ENCODE data around the gene BCL10.
A peak's percentile ranks its signal among the peaks of the same experiment; 100 is the strongest.

Gene BCL10

GRCh38 chr1:85245456-85245855, 31.0 kb downstream of the BCL10 start:
- no peak overlapping the region for H2AFZ ChIP-seq (ENCODE audit: low read length)
- H3K79me1 ChIP-seq (ENCODE audit: low read depth, low read length), result no peaks in the 10 kb centered on the region
- H3K4me3 ChIP-seq (ENCODE audit: low read length in 2 of 2), result no peak overlapping the region
- H3K27me3 ChIP-seq (ENCODE audit: control insufficient read depth in 3 of 3, insufficient read depth in 3 of 3, low read depth in 1 of 3, low read length in 3 of 3), result peaks cover 0 to 10% (median 0%) of the 10 kb centered on the region in 3 experiments
- no peak overlapping the region for H3K9ac ChIP-seq (ENCODE audit: low read depth, low read length, poor library complexity)
- H3K18ac ChIP-seq (ENCODE audit: low read length), result no peak overlapping the region
- no peak overlapping the region for H3K4ac ChIP-seq (ENCODE audit: low read length)
- H3K14ac ChIP-seq (ENCODE audit: low read length), result no peak overlapping the region
- peaks cover 0 to 3% of the 10 kb centered on the region in 2 donors for H3K9me3 ChIP-seq (replicated peaks in 1 of 2; ENCODE audit: control insufficient read depth in 2 of 2, insufficient read depth in 1 of 2, low read depth in 1 of 2, low read length in 2 of 2)
- H3K4me1 ChIP-seq (ENCODE audit: control insufficient read depth in 2 of 2, insufficient read depth in 1 of 2, low read depth in 1 of 2, low read length in 2 of 2), result peaks cover 0 to 4% of the 10 kb centered on the region in 2 donors
- no peak overlapping the region for H3K4me2 ChIP-seq (ENCODE audit: insufficient read depth, low read length, poor library complexity, severe bottlenecking)
- no peak overlapping the region for H2BK15ac ChIP-seq (ENCODE audit: low read length)
- no CpG with 5 or more reads among the region's 1 CpG for WGBS, 2 donors (ENCODE audit: extremely low coverage in 2 of 2, insufficient read length in 2 of 2, insufficient replicate concordance in 1 of 2)
- H2AK5ac ChIP-seq (ENCODE audit: low read depth, low read length), result no peak overlapping the region
- no peak overlapping the region for H4K8ac ChIP-seq (ENCODE audit: low read depth, low read length)
- H3K23ac ChIP-seq (ENCODE audit: low read depth, low read length, poor library complexity), result no peak overlapping the region
- no peak overlapping the region for H2BK5ac ChIP-seq (ENCODE audit: low read length)
- DNase-seq (ENCODE audit: low spot score), result no peak
- H2BK12ac ChIP-seq (ENCODE audit: low read length), result no peak overlapping the region
- H2BK120ac ChIP-seq (ENCODE audit: low read depth, low read length), result no peak overlapping the region
- H3K36me3 ChIP-seq (replicated peaks in 1 of 2; ENCODE audit: control insufficient read depth in 2 of 2, insufficient read depth in 2 of 2, low read length in 2 of 2), result peaks cover 0 to under 1% of the 10 kb centered on the region in 2 donors
- H3K27ac ChIP-seq (replicated peaks; ENCODE audit: low read length), result no peak overlapping the region
- no peak overlapping the region for H4K91ac ChIP-seq (ENCODE audit: low read depth, low read length, poor library complexity)

- Histone ChIP-seq H3K79me1 (ENCODE audit: low read depth, low read length) (no peaks in the 10 kb centered on the region), H2AFZ (ENCODE audit: low read length) (peak overlapping the region; percentile 38), H3K14ac (ENCODE audit: low read length) (no peak overlapping the region), H3K4me1 (ENCODE audit: control insufficient read depth in 2 of 2, insufficient read depth in 1 of 2, low read depth in 1 of 2, low read length in 2 of 2) (peaks cover 0 to 5% of the 10 kb centered on the region in 2 donors), H3K36me3 (replicated peaks in 1 of 2; ENCODE audit: control insufficient read depth in 2 of 2, insufficient read depth in 2 of 2, low read length in 2 of 2) (no peaks in the 10 kb centered on the region), H3K4me2 (ENCODE audit: insufficient read depth, low read length, poor library complexity, severe bottlenecking) (no peak overlapping the region), H3K4ac (ENCODE audit: low read length) (no peak overlapping the region), H2BK15ac (ENCODE audit: low read length) (no peak overlapping the region), H2BK5ac (ENCODE audit: low read length) (no peak overlapping the region), H3K23ac (ENCODE audit: low read depth, low read length, poor library complexity) (no peak overlapping the region), H2BK120ac (ENCODE audit: low read depth, low read length) (no peak overlapping the region), H3K9ac (ENCODE audit: low read depth, low read length, poor library complexity) (no peak overlapping the region), H3K9me3 (replicated peaks in 1 of 2; ENCODE audit: control insufficient read depth in 2 of 2, insufficient read depth in 1 of 2, low read depth in 1 of 2, low read length in 2 of 2) (no peaks in the 10 kb centered on the region), H3K27ac (replicated peaks; ENCODE audit: low read length) (peak overlapping the region; percentile 35), H2AK5ac (ENCODE audit: low read depth, low read length) (no peak overlapping the region), H4K91ac (ENCODE audit: low read depth, low read length, poor library complexity) (no peak overlapping the region), H3K4me3 (ENCODE audit: low read length in 2 of 2) (no peak overlapping the region), H3K18ac (ENCODE audit: low read length) (no peak overlapping the region), H3K27me3 (ENCODE audit: control insufficient read depth in 3 of 3, insufficient read depth in 3 of 3, low read depth in 1 of 3, low read length in 3 of 3) (peaks cover 0 to 12% (median 0%) of the 10 kb centered on the region in 3 experiments), H2BK12ac (ENCODE audit: low read length) (no peak overlapping the region), H4K8ac (ENCODE audit: low read depth, low read length) (no peak overlapping the region)
- no peak for DNase-seq (ENCODE audit: low spot score)
- WGBS, 2 donors (ENCODE audit: extremely low coverage in 2 of 2, insufficient read length in 2 of 2, insufficient replicate concordance in 1 of 2), result no CpG with 5 or more reads among the region's 4 CpGs
Observed at GRCh38 chr1:85244271-85245061, 32.0 kb downstream of the BCL10 start.

GRCh38 chr1:85243372-85243771, 33.1 kb downstream of the BCL10 start:
- no peak overlapping the region for H2AFZ ChIP-seq (ENCODE audit: low read length)

GRCh38 chr1:85240643-85241042, 35.8 kb downstream of the BCL10 start:
- Histone ChIP-seq H2AFZ (ENCODE audit: low read length) (no peak overlapping the region), H3K4ac (ENCODE audit: low read length) (no peak overlapping the region), H3K4me3 (ENCODE audit: low read length in 2 of 2) (no peak overlapping the region), H4K91ac (ENCODE audit: low read depth, low read length, poor library complexity) (no peak overlapping the region), H2BK15ac (ENCODE audit: low read length) (no peak overlapping the region), H3K9ac (ENCODE audit: low read depth, low read length, poor library complexity) (no peak overlapping the region), H3K9me3 (replicated peaks in 1 of 2; ENCODE audit: control insufficient read depth in 2 of 2, insufficient read depth in 1 of 2, low read depth in 1 of 2, low read length in 2 of 2) (no peaks in the 10 kb centered on the region), H3K79me1 (ENCODE audit: low read depth, low read length) (no peaks in the 10 kb centered on the region), H2AK5ac (ENCODE audit: low read depth, low read length) (no peak overlapping the region), H3K27ac (replicated peaks; ENCODE audit: low read length) (no peak overlapping the region), H2BK120ac (ENCODE audit: low read depth, low read length) (no peak overlapping the region), H3K14ac (ENCODE audit: low read length) (no peak overlapping the region), H3K23ac (ENCODE audit: low read depth, low read length, poor library complexity) (no peak overlapping the region), H3K36me3 (replicated peaks in 1 of 2; ENCODE audit: control insufficient read depth in 2 of 2, insufficient read depth in 2 of 2, low read length in 2 of 2) (no peaks in the 10 kb centered on the region), H2BK5ac (ENCODE audit: low read length) (no peak overlapping the region), H3K4me2 (ENCODE audit: insufficient read depth, low read length, poor library complexity, severe bottlenecking) (no peak overlapping the region), H2BK12ac (ENCODE audit: low read length) (no peak overlapping the region), H4K8ac (ENCODE audit: low read depth, low read length) (no peak overlapping the region), H3K18ac (ENCODE audit: low read length) (no peak overlapping the region), H3K4me1 (ENCODE audit: control insufficient read depth in 2 of 2, insufficient read depth in 1 of 2, low read depth in 1 of 2, low read length in 2 of 2) (peaks cover 0 to 5% of the 10 kb centered on the region in 2 donors), H3K27me3 (ENCODE audit: control insufficient read depth in 3 of 3, insufficient read depth in 3 of 3, low read depth in 1 of 3, low read length in 3 of 3) (peaks cover 0 to 21% (median 0%) of the 10 kb centered on the region in 3 experiments)
- no CpG with 5 or more reads among the region's 1 CpG for WGBS, 2 donors (ENCODE audit: extremely low coverage in 2 of 2, insufficient read length in 2 of 2, insufficient replicate concordance in 1 of 2)
- DNase-seq (ENCODE audit: low spot score), result no peak

More at GRCh38 chr1:85243372-85243771, 33.1 kb downstream of the BCL10 start:
- H2BK15ac ChIP-seq (ENCODE audit: low read length), result no peak overlapping the region
- peaks cover 0 to 15% (median 0%) of the 10 kb centered on the region in 3 experiments for H3K27me3 ChIP-seq (ENCODE audit: control insufficient read depth in 3 of 3, insufficient read depth in 3 of 3, low read depth in 1 of 3, low read length in 3 of 3)
- H2BK5ac ChIP-seq (ENCODE audit: low read length), result no peak overlapping the region
- no peak overlapping the region for H2BK120ac ChIP-seq (ENCODE audit: low read depth, low read length)
- H3K4me3 ChIP-seq (ENCODE audit: low read length in 2 of 2), result no peak overlapping the region
- no peak for DNase-seq (ENCODE audit: low spot score)
- H3K9ac ChIP-seq (ENCODE audit: low read depth, low read length, poor library complexity), result no peak overlapping the region
- H3K4me2 ChIP-seq (ENCODE audit: insufficient read depth, low read length, poor library complexity, severe bottlenecking), result no peak overlapping the region
- H3K9me3 ChIP-seq (replicated peaks in 1 of 2; ENCODE audit: control insufficient read depth in 2 of 2, insufficient read depth in 1 of 2, low read depth in 1 of 2, low read length in 2 of 2), result no peaks in the 10 kb centered on the region
- H3K36me3 ChIP-seq (replicated peaks in 1 of 2; ENCODE audit: control insufficient read depth in 2 of 2, insufficient read depth in 2 of 2, low read length in 2 of 2), result no peaks in the 10 kb centered on the region
- H2AK5ac ChIP-seq (ENCODE audit: low read depth, low read length), result no peak overlapping the region
- no peak overlapping the region for H3K14ac ChIP-seq (ENCODE audit: low read length)
- no peak overlapping the region for H3K23ac ChIP-seq (ENCODE audit: low read depth, low read length, poor library complexity)
- H3K27ac ChIP-seq (replicated peaks; ENCODE audit: low read length), result no peak overlapping the region
- H3K79me1 ChIP-seq (ENCODE audit: low read depth, low read length), result no peaks in the 10 kb centered on the region
- peaks cover 0 to 5% of the 10 kb centered on the region in 2 donors for H3K4me1 ChIP-seq (ENCODE audit: control insufficient read depth in 2 of 2, insufficient read depth in 1 of 2, low read depth in 1 of 2, low read length in 2 of 2)
- H4K8ac ChIP-seq (ENCODE audit: low read depth, low read length), result no peak overlapping the region
- no peak overlapping the region for H4K91ac ChIP-seq (ENCODE audit: low read depth, low read length, poor library complexity)
- H2BK12ac ChIP-seq (ENCODE audit: low read length), result no peak overlapping the region
- H3K4ac ChIP-seq (ENCODE audit: low read length), result no peak overlapping the region
- H3K18ac ChIP-seq (ENCODE audit: low read length), result no peak overlapping the region

Data from neuronal stem cell (in vitro differentiated cells).